Cardiac fibroblast (primary cell): ENCODE measurements around the gene MAPK14.

Source experiments
- DNase-seq, 2 donors: peaks; one replicate each; pipeline versions ENCODE4 v3.0.0 to v3.0.0-alpha.2; 2010; ENCODE audit warnings: low read depth in 2 of 2
- H3K4me3 ChIP-seq, 2 donors: replicated peaks in 1 of 2; 1 replicate in 1 of 2; 2 replicates in 1 of 2; pipeline ENCODE4 v1.5.1; 2011; ENCODE audit warnings: low read depth in 2 of 2, low read length in 2 of 2, mild to moderate bottlenecking in 2 of 2, moderate library complexity in 1 of 2
- CTCF ChIP-seq: IDR thresholded peaks from one replicate; pipeline ENCODE4 v1.5.1; 2011; ENCODE audit warnings: low read depth, mild to moderate bottlenecking, low read length, inconsistent platforms

Gene MAPK14

DNA sequence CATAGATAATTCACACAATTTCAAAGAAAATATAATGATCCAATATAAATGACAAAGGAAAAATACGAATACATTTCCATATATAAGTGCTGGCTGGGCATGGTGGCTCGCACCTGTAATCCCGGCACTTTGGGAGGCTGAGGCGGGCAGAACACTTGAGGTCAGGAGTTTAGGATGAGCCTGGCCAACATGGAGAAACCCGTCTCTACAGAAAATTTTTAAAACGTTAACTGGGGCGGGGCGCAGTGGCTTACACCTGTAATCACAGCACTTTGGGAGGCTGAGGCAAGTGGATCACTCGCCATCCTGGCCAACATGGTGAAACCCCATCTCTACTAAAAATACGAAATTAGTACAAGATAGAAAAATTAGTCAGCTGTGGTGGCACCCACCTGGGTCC is 87.8 kb downstream of the MAPK14 start:
- DNase-seq: no peak
- no peak for TF ChIP-seq CTCF
- H3K4me3 ChIP-seq: no peak overlapping the region

- no peak overlapping the region for H3K4me3 ChIP-seq
- no peak for TF ChIP-seq CTCF
- no peak for DNase-seq
Observed at GRCh38 chr6:36116066-36116864, 88.7 kb downstream of the MAPK14 start.

DNA sequence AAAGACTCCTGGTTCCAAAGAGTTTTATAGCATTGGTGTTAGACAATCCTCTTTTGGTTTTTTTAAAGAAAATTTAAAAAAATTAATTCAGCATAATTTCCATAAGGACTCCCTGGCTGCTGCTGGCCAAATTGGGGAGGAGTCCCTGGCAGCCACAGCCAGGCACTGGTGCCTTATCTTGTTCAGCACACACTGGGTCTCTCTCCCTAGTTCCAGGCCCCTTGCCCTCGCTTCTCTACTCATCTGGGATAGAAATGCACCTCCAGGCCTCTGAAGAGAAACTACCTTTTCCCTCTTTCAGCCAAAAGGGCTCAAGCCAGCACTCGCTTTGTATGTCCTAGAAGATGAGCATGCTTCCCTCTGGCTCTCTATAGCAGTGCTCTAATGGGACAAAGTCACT is 89.3 kb downstream of the MAPK14 start:
- H3K4me3 ChIP-seq: no peak overlapping the region
- no peak for TF ChIP-seq CTCF
- no peak for DNase-seq

- H3K4me3 ChIP-seq: no peak overlapping the region
- TF ChIP-seq CTCF: no peak
- DNase-seq: no peak
Observed at GRCh38 chr6:36117658-36118549, 90.3 kb downstream of the MAPK14 start.

GRCh38 chr6:36118550-36119107 is 91.0 kb downstream of the MAPK14 start:
- no peak for TF ChIP-seq CTCF
- H3K4me3 ChIP-seq: no peak overlapping the region
- DNase-seq: peak in 1 of 2 donors; percentile 48

DNA sequence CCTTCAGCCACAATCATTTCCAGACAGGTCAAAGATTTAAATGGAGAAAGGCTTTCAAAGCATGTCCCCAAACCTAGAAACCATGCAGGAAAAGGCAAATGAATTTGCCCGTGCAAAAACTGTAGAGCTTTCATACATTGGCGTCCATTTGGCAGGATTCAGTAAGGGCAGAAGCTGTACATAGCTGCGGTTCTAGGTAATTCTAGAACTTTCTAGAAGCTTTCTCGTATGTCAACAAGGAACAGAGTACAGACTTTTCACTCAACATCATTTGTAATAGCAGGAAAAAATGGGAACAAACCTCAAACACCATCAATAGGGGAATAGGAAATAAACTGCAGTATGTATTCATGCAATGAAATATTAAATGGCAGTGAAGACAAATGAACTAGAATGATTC is 91.6 kb downstream of the MAPK14 start:
- TF ChIP-seq CTCF: no peak
- H3K4me3 ChIP-seq: no peak overlapping the region
- DNase-seq: no peak
